ENCODE measurements around the gene NR5A2. TPM values are rescaled to one million over a fixed set of nuclear protein-coding genes. Genes with fewer than 3 reads are reported as not detected.

NR5A2 gene
- polyA plus RNA-seq, 1 donor: 3.0 TPM

DNA sequence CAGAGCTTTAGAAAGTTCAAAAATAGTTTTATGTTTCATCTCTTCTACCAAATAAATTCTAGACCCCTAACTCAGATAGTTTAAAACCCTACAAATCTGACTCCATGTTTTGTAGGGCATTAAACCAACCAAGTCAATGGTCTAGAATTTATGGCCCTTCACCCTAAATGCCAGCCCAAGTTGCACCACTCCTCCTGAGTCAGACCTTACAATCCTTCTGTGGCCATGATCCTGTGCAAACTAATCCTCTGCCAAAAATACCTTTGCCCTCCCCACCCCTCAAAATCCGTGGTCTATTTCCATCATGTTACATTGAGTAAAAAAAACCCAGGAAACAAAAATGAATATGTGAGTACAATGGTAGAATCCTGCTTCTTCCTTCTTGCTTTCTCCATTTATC, 179.3 kb downstream of the NR5A2 start:
- DNase-seq: no peak

DNA sequence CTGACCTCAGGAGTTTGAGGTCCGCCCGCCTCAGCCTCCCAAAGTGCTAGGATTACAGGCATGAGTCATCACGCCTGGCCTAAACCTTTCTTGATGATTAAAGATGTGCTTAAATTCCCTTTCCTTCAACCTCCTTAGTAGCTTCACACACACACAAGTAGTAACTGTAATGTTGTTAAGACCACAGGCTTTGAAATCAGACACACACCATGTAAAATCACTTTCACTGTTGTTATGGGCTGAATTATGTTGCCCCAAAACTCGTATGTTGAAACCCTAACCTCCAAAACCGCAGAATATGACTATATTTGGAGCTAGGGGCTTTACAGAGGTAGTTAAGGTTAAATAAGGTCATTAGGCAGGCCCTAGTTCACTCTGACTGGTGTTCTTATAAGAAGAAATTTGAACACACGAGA, 180.2 kb downstream of the NR5A2 start:
- DNase-seq: no peak

DNA sequence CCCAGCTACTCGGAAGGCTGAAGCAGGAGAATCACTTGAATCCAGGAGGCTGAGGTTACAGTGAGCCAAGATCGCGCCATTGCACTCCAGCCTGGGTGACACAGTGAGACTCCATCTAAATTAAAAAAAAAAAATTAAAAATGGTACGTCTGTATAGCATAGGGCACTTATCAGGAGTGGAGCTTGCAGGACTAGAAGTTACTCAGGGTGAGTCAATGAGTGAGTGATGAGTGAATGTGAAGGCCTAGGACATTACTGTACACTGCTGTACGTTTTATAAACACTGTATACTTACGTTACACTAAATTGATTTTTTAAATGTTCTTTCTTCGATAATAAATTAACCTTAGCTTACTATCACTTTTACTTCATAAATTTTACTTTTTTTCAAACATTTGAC, 183.6 kb downstream of the NR5A2 start:
- DNase-seq: no peak

DNA sequence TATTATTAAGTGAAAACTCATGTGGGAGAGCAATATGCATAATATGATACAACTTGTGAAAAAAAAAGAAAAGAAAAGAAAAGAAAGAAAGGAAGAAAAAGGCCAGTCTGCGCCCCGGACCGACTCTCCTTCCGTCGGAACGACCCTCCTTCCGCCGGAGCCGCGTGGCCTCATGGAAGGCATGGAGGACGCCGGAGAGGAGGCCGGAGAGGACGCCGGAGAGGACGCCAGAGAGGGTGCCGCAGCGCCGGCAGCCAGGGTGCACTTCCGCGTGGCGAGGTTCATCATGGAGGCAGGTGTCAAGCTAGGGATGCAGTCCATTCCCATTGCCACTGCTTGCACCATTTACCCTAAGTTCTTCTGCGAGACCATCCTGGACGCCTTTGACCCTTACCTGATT, 185.9 kb downstream of the NR5A2 start:
- DNase-seq: no peak

DNA sequence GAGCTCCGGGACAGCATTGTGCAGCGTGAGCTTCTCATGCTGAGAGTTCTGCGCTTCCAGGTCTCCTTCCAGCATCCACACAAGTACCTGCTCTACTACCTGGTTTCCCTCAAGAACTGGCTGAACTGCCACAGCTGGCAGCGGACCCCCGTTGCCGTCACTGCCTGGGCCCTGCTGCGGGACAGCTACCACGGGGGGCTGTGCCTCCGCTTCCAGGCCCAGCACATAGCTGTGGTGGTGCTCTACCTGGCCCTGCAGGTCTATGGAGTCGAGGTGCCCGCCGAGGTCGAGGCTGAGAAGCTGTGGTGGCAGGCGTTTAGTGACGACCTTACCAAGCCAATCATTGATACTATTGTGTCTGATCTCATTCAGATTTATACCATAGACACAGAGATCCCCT, 186.4 kb downstream of the NR5A2 start:
- DNase-seq: no peak

DNA sequence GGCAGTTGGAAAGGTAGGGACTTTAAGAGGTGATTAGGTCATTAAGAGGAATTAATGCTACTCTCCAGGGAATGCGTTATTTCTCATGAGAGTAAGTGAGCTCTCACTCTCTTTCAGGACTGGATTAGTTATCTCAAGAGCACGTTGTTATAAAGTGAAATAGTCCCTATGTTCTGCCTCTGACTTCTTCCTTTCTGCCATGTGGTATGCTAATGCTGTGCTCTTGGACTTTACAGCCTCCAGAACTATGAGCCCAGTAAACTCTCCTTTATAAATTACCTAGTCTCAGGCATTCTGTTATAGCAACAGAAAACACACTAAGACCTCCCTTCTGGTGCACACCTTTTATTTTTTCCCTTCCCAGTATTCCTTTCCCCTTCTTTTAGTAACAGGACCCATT, 187.8 kb downstream of the NR5A2 start:
- no peak for DNase-seq

DNA sequence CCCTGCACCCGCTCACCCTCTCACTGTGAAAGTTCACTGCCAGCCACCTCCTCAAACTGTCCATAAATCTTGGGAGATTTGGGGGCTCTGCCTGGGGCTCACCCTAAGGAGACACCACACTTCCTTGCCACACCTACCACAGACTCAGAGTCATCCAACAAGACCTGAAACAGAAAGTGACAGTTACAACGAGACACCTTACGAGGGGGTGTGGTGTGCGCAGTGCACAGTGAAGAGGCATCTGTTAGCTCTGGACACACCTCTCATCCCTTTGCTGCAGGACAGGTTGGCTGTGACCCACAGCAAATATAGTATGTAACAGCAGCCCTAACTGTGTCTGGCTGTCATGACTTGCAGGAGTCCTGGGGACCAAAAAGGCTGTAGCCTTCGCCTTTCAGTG, 190.2 kb downstream of the NR5A2 start:
- no peak for DNase-seq

DNA sequence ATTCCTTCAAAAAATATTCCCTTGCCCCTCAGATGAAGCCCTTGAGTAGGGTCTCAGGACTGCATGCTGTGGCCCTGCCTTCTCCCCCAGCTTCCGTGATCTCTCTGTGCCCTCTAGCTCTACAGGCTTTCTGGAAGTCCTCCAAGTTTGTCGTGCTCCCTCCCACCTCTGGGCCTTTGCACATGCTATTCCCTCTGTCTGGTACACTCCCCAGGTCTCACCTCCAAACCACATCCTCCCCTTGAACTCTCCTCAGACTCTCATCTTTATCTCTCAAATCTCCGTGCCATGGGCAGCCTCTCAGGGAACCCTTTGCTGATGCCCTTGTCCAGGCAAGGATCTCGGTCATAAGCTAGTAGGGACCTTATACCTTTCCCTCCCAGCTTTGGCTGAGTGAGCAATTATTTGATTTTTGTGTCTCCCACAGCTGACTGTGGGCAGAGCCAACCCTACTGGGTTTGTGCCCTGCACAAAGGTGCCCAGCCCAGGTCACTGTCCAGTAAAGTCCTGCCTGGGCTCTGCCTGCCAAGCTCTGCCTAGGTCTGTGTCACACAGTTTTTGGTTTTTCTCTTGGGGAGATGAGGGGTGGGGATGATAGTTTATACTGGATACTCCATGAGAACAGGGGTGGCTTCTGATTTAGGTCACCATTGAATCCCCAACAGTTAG, 194.2 kb downstream of the NR5A2 start:
- DNase-seq: no peak

DNA sequence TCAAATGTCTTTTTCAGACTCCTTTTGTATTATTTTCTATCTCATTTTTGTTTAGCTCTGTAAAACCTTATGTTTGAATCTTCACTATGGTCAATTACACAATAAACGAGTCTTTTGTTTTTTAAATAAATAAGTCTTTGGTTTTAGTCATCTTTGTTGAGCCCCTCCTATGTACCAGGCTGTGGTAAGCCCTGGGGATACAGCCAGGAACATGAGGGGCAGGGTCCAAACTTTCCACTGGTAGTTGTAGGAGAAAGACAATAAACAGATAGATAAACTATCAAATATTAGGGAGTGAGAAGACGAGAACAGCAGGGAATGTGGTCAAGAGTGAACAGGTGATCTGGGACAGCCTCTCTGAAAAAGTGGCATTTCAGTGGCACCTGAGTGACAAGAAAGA, 195.7 kb downstream of the NR5A2 start:
- DNase-seq: no peak

DNA sequence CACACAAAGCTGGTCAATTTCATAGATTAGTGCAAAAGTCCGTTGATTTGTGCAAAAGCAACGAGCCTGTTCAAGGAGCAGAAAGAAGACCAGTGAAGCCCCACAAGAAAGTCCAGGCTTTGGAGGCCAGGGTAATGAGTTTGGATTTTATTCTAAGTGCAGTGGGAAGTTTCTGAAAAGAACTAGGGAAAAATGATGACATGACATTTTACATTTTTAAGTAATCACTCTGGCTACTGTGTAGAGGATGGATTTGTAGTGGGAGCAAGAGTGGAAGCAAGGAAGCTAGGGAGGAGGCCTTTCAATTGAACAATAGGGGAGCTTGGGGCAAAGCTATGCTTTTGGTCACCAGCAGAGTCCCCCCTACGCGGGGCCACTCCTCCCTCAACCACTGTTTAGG, 196.1 kb downstream of the NR5A2 start:
- DNase-seq: no peak

DNA sequence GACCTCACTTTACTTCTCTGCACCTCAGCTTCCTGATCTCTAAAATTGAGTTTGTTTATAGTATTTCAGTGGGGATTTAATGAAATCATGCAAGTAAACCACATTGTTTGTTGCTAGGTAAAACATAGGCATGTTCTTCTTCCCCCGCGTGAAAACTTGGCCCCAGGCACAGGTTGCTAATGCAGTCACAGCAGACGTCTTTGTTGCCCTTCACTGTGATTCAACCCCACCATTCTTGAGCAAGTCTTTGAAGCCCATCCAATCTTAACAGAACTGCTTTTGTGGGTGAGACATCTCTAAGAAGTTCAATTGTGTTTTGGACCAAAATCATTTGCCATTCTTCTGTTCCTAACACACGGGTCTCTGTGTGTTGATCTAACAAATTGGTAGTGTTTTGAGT, 196.8 kb downstream of the NR5A2 start:
- no peak for DNase-seq

DNA sequence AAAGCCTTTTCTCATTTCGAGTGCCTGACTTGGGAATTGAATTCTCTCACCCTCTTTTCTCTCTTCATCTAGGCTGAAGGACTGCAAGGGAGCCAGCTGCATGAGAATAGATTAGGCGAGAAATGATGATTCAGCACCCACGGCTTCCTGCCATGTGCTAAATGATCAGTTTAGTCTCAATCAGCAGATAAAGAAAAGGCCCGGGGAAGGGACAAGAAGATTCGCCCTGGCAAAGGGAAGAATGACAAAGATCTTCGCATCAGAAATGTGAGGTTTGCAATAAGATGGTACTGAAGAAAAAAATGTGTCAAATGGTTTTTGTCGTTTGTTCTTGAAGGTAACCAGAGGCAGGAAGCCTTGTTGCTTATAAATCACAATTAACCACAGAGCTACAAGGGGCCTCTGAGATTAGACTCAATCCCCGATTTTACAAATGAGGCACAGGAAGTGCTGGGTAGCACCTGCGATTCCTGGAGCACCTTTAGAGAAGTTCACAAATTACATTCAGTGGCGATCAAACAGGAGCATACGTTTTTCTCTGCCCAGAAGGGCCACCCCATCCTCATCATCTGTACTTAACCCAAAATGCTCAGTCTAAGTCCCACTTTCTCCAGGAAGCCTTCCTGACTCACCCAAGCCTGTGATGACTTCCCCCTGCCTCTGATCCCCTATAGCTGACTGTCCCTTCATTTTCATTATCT, 198.9 kb downstream of the NR5A2 start:
- DNase-seq: no peak

DNA sequence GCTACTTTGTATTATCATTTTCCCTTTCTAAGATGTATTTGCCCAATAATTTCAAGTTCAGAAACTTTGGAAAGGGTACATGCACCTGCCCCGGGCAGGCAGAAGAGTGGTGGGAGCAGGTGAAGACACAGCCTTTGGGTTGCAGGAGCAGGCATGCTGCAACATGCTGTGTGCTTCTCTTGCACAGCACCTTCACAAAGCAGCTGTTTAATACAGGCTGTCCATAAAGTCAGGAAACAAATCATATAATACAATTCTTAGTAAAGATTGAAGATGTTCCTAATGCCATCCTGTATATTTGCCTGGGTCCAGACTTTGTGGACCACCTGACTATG, 199.4 kb downstream of the NR5A2 start:
- DNase-seq: no peak

Data from hindlimb muscle (tissue), 1 donor.